GM12872 (cell line): ENCODE results near the gene SULT4A1.

ENCODE experiments used
- TF ChIP-seq, protein P1 (sequence below): IDR thresholded peaks from 3 replicates; pipeline ENCODE4 v1.5.1; 2011; ENCODE audit warnings: low read depth, mild to moderate bottlenecking, low read length, moderate library complexity; ENCODE audit not compliant: insufficient read depth

SULT4A1 gene

DNA sequence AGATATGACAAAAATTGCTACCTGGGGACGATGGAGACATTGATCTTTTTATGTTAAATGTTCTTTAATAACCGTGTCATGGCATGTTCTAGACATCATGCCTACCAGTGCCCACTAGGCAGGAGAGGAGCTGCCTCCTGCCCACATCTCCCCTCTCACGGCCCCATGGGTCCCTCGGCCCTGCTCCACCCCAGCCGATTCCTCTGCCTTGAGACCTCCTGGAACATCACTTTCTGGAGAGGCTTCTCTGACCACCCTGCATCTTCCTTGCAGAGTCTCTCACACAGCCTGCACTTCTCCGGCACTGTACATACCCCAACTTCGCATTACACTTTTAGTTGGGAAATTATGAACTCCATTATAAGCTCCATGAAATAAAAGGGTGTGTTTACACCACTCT lies 67.0 kb downstream of the SULT4A1 start:
- TF ChIP-seq, protein P1, sequence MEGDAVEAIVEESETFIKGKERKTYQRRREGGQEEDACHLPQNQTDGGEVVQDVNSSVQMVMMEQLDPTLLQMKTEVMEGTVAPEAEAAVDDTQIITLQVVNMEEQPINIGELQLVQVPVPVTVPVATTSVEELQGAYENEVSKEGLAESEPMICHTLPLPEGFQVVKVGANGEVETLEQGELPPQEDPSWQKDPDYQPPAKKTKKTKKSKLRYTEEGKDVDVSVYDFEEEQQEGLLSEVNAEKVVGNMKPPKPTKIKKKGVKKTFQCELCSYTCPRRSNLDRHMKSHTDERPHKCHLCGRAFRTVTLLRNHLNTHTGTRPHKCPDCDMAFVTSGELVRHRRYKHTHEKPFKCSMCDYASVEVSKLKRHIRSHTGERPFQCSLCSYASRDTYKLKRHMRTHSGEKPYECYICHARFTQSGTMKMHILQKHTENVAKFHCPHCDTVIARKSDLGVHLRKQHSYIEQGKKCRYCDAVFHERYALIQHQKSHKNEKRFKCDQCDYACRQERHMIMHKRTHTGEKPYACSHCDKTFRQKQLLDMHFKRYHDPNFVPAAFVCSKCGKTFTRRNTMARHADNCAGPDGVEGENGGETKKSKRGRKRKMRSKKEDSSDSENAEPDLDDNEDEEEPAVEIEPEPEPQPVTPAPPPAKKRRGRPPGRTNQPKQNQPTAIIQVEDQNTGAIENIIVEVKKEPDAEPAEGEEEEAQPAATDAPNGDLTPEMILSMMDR, result no peak

DNA sequence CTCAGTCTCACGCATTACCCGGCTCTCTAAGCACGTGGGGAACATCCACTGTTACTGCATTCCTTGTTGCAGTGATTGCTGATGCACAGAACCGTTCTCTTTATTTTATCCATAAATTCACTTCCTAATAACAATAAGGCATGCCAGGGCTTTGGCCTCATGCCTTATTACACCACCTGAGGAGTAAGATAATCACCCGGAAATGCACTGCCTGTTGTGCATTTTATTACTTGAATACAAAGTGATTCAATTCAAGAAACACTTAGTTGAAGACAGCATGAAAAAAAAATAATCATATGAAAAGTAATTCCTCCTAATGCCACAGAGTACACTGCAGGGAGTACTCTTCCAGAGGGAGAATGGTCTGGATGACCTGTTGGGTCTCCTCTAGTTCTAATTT lies 69.4 kb downstream of the SULT4A1 start:
- TF ChIP-seq, protein P1, result no peak

DNA sequence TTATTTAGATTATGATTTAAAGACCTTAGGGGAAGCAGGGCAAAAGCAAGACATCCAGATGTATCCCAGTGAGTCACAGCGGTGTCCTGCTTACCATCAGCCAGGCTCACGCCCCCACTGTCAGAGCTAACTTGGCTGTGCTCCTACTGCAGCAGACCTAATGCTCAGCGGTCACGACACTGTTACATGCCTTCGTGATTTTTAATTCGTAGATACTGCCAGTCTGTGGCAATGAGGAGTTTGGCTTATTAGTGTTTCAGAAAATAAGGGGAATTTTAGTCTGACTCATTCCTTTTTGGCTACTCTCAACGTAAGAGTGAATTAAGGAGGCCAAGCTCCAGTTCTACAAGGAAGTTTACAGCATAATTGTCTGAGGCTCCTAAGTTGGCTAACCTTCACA lies 72.9 kb downstream of the SULT4A1 start:
- TF ChIP-seq, protein P1, result no peak

DNA sequence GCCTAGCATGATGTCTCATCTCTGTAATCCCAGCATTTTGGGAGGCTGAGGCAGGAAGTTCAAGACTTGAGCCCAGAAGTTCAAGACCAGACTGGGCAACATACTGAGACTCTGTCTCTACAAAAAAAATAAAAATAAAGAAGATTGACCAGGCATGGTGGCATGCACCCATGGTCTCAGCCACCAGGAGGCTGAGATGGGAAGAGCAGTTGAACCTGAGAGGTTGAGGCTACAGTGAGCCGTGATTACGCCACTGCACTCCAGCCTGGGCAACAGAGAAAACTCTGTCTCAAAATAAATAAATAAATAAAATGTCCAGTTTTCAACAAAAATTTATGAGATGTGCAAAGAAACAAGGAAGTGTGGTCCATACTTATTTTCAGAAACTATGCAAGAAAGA lies 78.5 kb downstream of the SULT4A1 start:
- TF ChIP-seq, protein P1, result no peak

DNA sequence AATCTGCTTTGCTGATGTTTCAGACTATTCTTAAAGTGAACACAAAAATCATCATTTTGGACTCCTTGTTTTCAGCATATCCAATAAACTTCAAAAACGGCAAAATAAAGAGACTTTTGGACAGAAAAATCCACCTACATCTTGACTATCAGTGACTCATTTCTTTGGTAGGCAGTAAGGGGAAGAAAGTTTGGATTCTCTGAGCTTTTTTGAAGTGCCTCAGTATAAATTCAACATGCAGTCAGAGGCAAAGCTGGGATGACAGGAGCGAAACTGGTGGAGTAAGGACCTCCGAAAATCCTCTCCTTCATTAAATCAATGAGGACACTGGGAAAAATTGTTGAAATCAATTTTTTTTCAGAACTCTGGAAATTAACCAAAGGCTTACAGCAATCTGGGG lies 79.9 kb downstream of the SULT4A1 start:
- TF ChIP-seq, protein P1, result no peak

DNA sequence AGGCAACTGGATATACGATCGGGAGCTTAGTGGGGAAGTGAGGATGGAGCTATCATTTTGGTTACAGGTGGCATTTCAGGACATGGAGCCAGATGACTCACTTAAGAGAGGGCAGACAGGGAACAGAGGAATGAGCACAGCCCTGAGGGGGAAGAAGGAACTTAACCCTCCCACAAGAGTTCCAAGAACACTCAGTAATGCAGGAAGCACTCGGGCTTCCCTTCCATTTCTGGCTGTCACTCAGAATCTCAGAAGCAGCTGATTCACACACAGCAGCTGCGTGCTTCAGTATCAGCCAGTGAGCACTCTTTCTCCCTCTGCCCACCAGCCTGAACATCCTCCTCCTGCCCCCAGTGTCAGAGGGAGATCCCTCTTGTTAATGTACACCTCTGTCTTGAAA lies 85.0 kb downstream of the SULT4A1 start:
- TF ChIP-seq, protein P1, result no peak

DNA sequence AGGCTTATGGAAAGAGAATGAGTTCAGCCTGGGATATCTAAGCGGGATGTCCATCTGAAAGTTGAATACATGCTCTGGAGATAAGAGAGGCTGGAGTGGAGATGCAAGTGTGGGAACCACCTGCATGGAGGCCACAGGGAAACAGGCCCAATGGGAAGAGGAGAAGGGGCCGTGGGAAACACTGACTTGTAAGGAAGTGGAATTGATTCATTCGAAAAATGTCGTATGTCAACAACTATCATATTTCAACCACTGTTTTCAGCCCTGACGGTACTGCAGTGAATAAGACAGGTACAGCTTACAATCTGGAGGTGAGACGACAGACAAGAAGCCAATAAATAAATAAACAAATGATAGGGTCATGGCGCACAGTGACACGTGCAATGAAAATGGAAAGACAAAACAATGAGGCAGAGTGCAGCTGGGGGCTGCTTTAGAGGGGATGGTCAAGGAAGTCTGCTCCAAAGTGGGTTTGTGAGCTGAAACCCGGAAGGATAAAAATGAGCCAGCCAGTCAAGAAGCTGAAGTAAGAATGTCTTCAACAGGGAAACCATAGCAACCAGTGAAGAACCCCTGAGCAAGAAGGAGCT lies 86.1 kb downstream of the SULT4A1 start:
- TF ChIP-seq, protein P1, result no peak
